PC-3 (cell line): ENCODE measurements around the gene ZNF423. TPM values are rescaled to one million over a fixed set of nuclear protein-coding genes. Genes with fewer than 3 reads are reported as not detected.

Experiments used
- ATAC-seq: fragments of 200-7000 bp; cut with Tn5 transposase; 2 replicates; pipeline ENCODE4 v1.9.1; 2020; ENCODE audit warnings: mild to moderate bottlenecking, moderate library complexity
- BruUV-seq: library from RNA; stranded (reverse); fragments of 400-500 nt; replicated peaks from 2 replicates; lab custom pipeline; 2021; lab: Mats Ljungman, UMichigan
- CTCF ChIA-PET: fragments of 300-600 bp; sonication (Branson Sonifier 250); formaldehyde crosslinking; loops from one replicate; lab custom pipeline; 2022; ENCODE audit warnings: antibody characterized with exemption; lab: Charles Lee
- POLR2A ChIA-PET: fragments of 300-600 bp; sonication (Branson Sonifier 250); formaldehyde crosslinking; loops from one replicate; lab custom pipeline; 2022; ENCODE audit warnings: antibody characterized with exemption; ENCODE audit not compliant: unreplicated experiment; lab: Charles Lee
- DNase-seq: peaks from one replicate; pipeline ENCODE4 v3.0.0-alpha.2; 2015
- H2AFZ ChIP-seq: fragments of 300-600 bp; sonication (generic); 2 replicates; pipeline ENCODE4 v1.6.0; 2016; ENCODE audit warnings: antibody characterized with exemption, low read length
- H3F3A ChIP-seq: fragments of 300-600 bp; sonication (generic); one replicate; pipeline ENCODE4 v1.6.0; 2017; ENCODE audit warnings: antibody characterized with exemption, low read length, control low read depth, mild to moderate bottlenecking; ENCODE audit not compliant: unreplicated experiment
- H3K27ac ChIP-seq: fragments of 300-600 bp; sonication (generic); 2 replicates; pipeline ENCODE4 v1.5.1; 2016; ENCODE audit warnings: mild to moderate bottlenecking, low read length
- H3K27me3 ChIP-seq: fragments of 300-600 bp; sonication (generic); 2 replicates; pipeline ENCODE4 v1.6.1; 2016; ENCODE audit warnings: low read length, mixed read lengths
- H3K36me3 ChIP-seq: fragments of 300-600 bp; sonication (generic); 2 replicates; pipeline ENCODE4 v1.6.1; 2016; ENCODE audit warnings: low read depth, mixed run types, low read length, mixed read lengths
- H3K4me1 ChIP-seq: fragments of 300-600 bp; sonication (generic); 2 replicates; pipeline ENCODE4 v1.5.1; 2016; ENCODE audit warnings: low read length; ENCODE audit not compliant: insufficient read depth
- H3K4me2 ChIP-seq: fragments of 300-600 bp; sonication (generic); 2 replicates; pipeline ENCODE4 v1.6.0; 2016; ENCODE audit warnings: low read length
- H3K4me3 ChIP-seq: fragments of 300-600 bp; sonication (generic); 2 replicates; pipeline ENCODE4 v1.5.1; 2016; ENCODE audit warnings: mild to moderate bottlenecking, low read length, mixed read lengths
- H3K79me2 ChIP-seq: fragments of 300-600 bp; sonication (generic); 2 replicates; pipeline ENCODE4 v1.6.1; 2017; ENCODE audit warnings: low read length, mixed read lengths
- H3K9ac ChIP-seq: fragments of 300-600 bp; sonication (generic); 2 replicates; pipeline ENCODE4 v1.6.0; 2016; ENCODE audit warnings: mild to moderate bottlenecking, low read length
- H3K9me2 ChIP-seq: fragments of 300-600 bp; sonication (generic); replicated peaks from 2 replicates; pipeline ENCODE4 v1.6.1; 2016; ENCODE audit warnings: mixed run types, low read length, mixed read lengths
- H3K9me3 ChIP-seq: fragments of 300-600 bp; sonication (generic); 2 replicates; pipeline ENCODE4 v1.6.1; 2016; ENCODE audit warnings: low read length, mixed read lengths
- H4K20me1 ChIP-seq: fragments of 300-600 bp; sonication (generic); 2 replicates; pipeline ENCODE4 v1.6.1; 2016; ENCODE audit warnings: low read length, mixed read lengths
- EZH2 ChIP-seq: fragments of 300-600 bp; sonication (generic); IDR thresholded peaks from one replicate; pipeline ENCODE4 v1.6.1; 2017; ENCODE audit warnings: antibody characterized with exemption, mild to moderate bottlenecking, low read length; ENCODE audit not compliant: unreplicated experiment
- EZH2phosphoT487 ChIP-seq: fragments of 300-600 bp; sonication (generic); IDR thresholded peaks from 2 replicates; pipeline ENCODE4 v1.6.1; 2018; ENCODE audit warnings: mild to moderate bottlenecking, antibody characterized with exemption, low read length, borderline replicate concordance
- intact Hi-C: fragments of 100-400 bp; cut with micrococcal nuclease; formaldehyde crosslinking; loops from 2 replicates; pipeline ENCODE4 v1.9.0; 2023
- total RNA-seq: library from RNA; depleted of rRNA; stranded (reverse); fragments of >200 nt; gene quantifications from 2 replicates; pipeline ENCODE4 v1.2.3, GENCODE V29; 2014
- TF ChIP-seq, protein P1 (sequence below): fragments of 300-600 bp; sonication (generic); conservative IDR thresholded peaks from 2 replicates; pipeline ENCODE4 v1.5.1; 2017; ENCODE audit warnings: antibody characterized with exemption, low read depth, mild to moderate bottlenecking, low read length

ZNF423 gene
- total RNA-seq, 1 experiment from 2014 or later, result not detected

DNA sequence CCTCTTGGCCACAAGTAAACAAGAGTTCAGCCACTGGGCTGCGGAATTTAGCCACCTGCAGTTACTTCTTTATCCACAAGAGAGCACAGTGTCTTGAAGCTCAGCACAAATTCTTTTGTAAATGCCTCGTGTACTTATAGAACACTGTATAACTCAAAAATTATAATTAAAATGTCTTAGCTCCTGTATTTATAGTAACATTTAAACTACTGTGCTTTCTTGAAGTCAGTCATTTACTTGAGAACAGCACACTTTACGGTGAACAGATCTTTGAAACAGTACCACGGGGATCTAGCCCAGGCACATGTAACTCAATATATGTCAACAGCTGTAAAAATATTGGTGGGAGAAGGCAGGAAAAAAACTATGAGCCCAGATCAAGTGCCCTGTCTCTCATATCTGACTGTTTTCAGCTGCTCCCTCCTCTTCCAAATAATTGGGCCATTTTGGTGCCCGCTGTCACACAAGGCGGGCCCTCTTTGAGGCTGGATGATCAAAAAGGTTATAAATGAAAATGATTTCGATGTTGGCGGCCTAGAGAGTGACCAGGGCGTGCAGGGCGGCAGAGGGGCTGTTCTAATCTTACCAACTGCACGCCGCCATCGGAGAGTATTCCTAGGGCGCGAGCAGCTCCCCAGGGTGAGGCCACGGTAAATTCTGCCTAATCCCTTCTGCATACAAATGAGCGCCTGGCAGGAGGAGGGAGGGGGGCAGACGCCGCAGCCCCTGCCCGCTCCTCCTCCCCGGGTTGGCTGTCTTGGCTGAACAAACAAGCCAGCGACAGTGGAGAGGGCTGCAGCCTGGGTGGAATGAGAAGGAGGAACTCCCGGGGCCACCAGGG, 299.1 kb downstream of the ZNF423 start:
- H3K79me2 ChIP-seq, result no peaks in the 10 kb centered on the region
- H3K27me3 ChIP-seq, result peaks cover 13% of the 10 kb centered on the region
- ATAC-seq (no peak), DNase-seq (peak; percentile 28)
- intact Hi-C loops, result no loop called here
- ChIA-PET CTCF (no interaction called here), POLR2A (no interaction called here)
- no peaks in the 10 kb centered on the region for H3F3A ChIP-seq
- H3K9me3 ChIP-seq, result no peaks in the 10 kb centered on the region
- no peaks in the 10 kb centered on the region for H3K36me3 ChIP-seq
- H3K9me2 ChIP-seq, result no peaks in the 10 kb centered on the region
- no peak for TF ChIP-seq EZH2
- no peak for TF ChIP-seq EZH2phosphoT487
- TF ChIP-seq, protein P1, sequence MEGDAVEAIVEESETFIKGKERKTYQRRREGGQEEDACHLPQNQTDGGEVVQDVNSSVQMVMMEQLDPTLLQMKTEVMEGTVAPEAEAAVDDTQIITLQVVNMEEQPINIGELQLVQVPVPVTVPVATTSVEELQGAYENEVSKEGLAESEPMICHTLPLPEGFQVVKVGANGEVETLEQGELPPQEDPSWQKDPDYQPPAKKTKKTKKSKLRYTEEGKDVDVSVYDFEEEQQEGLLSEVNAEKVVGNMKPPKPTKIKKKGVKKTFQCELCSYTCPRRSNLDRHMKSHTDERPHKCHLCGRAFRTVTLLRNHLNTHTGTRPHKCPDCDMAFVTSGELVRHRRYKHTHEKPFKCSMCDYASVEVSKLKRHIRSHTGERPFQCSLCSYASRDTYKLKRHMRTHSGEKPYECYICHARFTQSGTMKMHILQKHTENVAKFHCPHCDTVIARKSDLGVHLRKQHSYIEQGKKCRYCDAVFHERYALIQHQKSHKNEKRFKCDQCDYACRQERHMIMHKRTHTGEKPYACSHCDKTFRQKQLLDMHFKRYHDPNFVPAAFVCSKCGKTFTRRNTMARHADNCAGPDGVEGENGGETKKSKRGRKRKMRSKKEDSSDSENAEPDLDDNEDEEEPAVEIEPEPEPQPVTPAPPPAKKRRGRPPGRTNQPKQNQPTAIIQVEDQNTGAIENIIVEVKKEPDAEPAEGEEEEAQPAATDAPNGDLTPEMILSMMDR, result peak; percentile 51
- no peak overlapping the region for H2AFZ ChIP-seq
- no peak overlapping the region for H3K4me2 ChIP-seq
- H3K27ac ChIP-seq, result no peak overlapping the region
- H3K4me1 ChIP-seq, result no peaks in the 10 kb centered on the region
- no peak overlapping the region for H3K4me3 ChIP-seq
- no peaks in the 10 kb centered on the region for H4K20me1 ChIP-seq
- no peak overlapping the region for H3K9ac ChIP-seq
- BruUV-seq, result no TSS peak

DNA sequence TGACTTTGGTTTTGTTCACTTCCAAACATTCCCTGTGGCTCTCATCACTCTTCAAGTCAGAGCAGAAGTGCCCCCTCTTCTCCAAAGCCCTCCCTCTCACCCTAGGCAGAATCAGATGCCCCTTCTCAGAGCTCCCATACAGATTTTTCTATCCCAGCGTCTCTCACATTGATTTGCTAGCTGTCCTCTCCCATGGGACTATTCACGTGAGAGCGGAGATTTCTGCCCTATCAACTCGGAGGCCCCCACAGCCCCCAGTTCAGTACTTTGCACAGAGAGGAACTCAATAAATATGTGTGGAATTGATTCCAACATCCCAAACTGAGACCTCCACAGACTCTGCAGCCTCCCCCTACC, 299.7 kb downstream of the ZNF423 start:
- no peaks in the 10 kb centered on the region for H3K9me2 ChIP-seq
- TF ChIP-seq EZH2phosphoT487 (no peak), EZH2 (no peak)
- TF ChIP-seq, protein P1, result no peak
- BruUV-seq, result no TSS peak
- H3K4me2 ChIP-seq, result no peak overlapping the region
- DNase-seq (no peak), ATAC-seq (no peak)
- H3K4me1 ChIP-seq, result no peaks in the 10 kb centered on the region
- no peak overlapping the region for H2AFZ ChIP-seq
- no peak overlapping the region for H3K4me3 ChIP-seq
- intact Hi-C loops, result no loop called here
- no peak overlapping the region for H3K9ac ChIP-seq
- H3K9me3 ChIP-seq, result no peaks in the 10 kb centered on the region
- H3K27me3 ChIP-seq, result peaks cover 13% of the 10 kb centered on the region
- ChIA-PET CTCF (no interaction called here), POLR2A (no interaction called here)
- no peaks in the 10 kb centered on the region for H3K79me2 ChIP-seq
- H4K20me1 ChIP-seq, result no peaks in the 10 kb centered on the region
- no peaks in the 10 kb centered on the region for H3F3A ChIP-seq
- H3K27ac ChIP-seq, result no peak overlapping the region
- H3K36me3 ChIP-seq, result no peaks in the 10 kb centered on the region

DNA sequence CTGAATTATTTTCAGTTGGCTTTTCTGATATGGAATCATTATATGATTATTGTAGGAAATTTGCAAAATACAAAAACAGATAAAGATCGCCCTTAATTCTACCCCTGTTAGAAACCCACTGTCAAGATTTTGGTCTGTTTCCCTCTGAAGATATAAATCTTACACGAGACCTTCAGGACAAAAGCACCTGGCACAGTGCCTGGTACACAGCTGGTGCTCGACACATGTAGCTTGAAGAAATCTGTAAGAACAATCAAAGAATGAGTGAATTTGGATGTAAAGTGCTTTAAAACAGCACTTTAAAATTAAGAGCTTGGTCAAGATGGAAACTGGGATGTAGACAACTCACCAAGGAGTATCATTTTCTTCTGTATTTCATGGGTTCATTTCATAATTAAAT, 301.2 kb downstream of the ZNF423 start:
- no TSS peak for BruUV-seq
- no peaks in the 10 kb centered on the region for H4K20me1 ChIP-seq
- H3K9me2 ChIP-seq, result no peaks in the 10 kb centered on the region
- H3K36me3 ChIP-seq, result no peaks in the 10 kb centered on the region
- H3K27ac ChIP-seq, result no peak overlapping the region
- ChIA-PET CTCF (no interaction called here), POLR2A (no interaction called here)
- H3K79me2 ChIP-seq, result no peaks in the 10 kb centered on the region
- intact Hi-C loops, result no loop called here
- H3K4me3 ChIP-seq, result no peak overlapping the region
- H3F3A ChIP-seq, result no peaks in the 10 kb centered on the region
- H3K4me1 ChIP-seq, result no peaks in the 10 kb centered on the region
- H3K9ac ChIP-seq, result no peak overlapping the region
- H3K4me2 ChIP-seq, result no peak overlapping the region
- H2AFZ ChIP-seq, result no peak overlapping the region
- peaks cover 6% of the 10 kb centered on the region; the same call in 1 of the 2 replicates for H3K27me3 ChIP-seq
- no peak for TF ChIP-seq EZH2
- TF ChIP-seq, protein P1, result no peak
- no peak for TF ChIP-seq EZH2phosphoT487
- ATAC-seq, result no peak
- no peak for DNase-seq
- no peaks in the 10 kb centered on the region for H3K9me3 ChIP-seq
